GM21576 (cell line): ENCODE results near the gene DCUN1D2.

ENCODE experiments used
- ATAC-seq: cut with Tn5 transposase; IDR thresholded peaks from one replicate; pipeline ENCODE4 v1.9.1; 2021; ENCODE audit warnings: mild to moderate bottlenecking, moderate library complexity; ENCODE audit not compliant: unreplicated experiment

The DCUN1D2 gene

DNA sequence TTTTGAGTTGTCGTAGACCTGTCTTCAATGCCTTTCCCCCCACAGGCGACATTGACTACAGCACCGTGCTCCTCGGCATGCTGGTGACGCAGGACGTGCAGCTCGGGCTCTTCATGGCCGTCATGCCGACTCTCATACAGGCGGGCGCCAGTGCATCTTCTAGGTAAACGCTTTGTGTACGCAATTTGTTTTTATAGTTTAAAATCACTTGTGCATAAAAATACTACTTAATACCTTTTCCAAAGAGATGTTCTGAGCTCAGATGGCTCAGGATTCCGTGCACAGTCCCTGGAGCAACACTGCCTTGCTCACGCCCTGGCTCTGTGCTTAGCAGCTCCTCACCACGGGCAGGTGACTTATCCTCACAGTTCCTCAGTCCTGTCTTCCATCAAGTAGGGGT lies 30.1 kb upstream of the DCUN1D2 start:
- ATAC-seq = no peak

DNA sequence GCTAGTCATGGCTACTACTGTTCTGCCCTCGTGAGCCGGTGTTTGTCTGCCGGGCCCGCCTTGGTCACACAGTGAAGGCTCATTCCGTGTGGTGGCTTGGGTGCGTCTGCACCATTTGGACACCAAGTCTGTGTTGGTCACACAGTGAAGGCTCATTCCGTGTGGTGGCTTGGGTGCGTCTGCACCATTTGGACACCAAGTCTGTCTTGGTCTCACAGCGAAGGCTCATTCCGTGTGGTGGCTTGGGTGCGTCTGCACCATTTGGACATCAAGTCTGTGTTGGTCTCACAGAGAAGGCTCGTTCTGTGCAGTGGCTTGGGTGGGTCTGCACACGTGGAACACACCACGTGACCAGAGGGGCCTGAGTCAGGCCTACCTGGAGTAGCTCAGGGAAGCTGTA lies 29.0 kb upstream of the DCUN1D2 start:
- no peak for ATAC-seq

DNA sequence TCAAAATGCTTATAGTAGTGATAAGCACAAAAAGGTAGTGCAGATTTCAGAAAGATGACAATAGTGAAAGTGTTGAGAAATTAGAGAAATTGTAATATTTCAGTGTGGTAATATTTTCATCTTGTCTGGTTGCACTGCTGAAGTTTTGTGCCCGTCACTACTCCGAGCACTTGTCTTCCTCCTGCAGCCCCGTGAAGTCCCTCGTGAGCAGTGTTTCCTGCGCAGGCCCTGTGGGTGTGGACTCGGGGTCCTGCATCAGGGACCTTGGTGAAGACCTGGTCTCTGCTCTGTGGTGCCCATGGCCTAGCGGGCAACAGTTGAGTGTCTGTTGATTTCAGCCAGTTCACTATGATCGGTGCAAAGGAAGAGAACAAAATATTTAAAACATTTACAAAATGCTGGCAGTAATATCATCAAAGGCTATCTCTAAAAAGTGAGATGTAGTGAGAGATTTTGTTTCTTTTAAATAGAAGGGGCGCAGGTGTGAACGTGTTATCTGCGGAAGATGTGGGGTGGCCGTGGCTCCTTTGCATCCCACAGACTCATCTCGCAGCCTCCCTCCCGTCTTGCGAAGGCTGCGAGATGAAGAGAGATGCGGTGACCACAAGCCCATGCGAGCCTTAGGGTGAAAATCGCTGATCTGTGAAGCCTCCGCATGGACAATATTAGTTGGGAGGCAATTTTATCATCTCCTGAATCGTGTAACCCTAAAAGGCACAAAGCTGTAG lies 27.7 kb upstream of the DCUN1D2 start:
- no peak for ATAC-seq

DNA sequence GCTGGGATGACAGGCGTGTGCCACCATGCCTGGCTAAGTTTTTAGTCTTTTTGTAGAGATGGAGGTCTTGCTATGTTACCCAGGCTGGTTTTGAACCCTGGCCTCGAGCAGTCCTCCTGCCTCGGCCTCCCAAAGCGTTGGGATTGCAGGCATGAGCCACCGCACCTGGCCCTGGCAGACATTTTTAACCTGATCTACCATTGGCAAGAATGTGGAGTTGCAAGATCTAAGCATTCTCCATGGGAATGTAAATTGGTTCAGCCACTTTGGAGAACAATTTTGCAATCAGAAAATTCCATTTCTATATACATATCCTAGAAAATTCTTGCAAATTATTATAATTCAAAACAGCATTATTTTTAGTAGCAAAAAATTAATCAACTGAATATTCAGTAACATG lies 24.3 kb upstream of the DCUN1D2 start:
- ATAC-seq = no peak

DNA sequence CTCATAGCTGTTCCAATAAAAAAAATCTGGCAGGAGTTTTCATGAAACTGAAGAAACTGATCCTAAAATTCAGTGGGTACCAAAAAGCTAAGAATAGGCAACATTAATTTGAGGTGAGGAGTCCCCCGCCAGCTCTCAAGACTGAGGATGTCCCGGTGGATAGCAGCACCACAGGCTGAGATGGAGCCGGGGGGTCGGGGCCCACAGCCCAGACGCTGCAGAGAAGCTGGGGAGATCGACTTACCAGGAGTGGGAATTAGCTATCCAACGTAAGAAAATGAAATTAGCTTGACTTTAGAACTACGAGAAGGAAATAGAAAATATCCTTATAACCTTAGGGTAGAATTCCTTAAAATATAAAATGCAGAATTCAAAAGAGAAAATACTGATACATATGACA lies 23.2 kb upstream of the DCUN1D2 start:
- ATAC-seq = no peak

DNA sequence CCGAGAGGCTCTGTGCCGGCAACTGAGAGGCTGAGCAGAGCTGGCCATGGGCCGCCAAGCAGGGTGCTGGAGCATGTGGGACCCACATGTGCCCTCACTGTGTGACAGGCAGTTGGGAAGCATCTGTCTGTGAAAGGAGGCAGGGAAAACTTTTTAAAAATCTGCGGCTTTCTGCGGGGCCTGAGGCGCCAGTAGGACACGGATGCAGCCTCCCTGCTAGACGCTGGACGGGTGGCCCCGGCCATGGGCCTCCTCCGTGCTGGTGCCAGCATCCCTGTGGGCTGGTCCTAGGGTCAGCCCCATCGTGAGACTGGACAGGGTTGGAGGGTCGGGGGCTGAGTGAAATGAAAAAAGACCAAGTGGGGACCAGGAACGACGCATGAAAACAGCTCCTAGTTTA lies 20.9 kb upstream of the DCUN1D2 start:
- ATAC-seq = no peak

DNA sequence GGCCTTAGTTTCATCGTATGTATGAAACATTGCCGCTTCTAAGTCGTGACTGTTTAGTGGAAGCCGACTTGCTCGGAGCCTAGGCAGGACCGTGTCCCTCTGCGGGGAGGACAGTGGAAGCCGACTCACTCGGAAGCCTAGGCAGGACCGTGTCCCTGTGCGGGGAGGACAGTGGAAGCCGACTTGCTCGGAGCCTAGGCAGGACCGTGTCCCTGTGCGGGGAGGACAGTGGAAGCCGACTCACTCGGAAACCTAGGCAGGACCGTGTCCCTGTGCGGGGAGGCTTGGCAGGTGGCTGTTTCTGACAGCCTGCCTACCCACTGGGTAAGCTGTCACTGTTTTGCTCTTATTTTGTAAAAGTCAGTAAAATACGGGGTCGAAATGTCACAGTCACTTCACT lies 20.4 kb upstream of the DCUN1D2 start:
- ATAC-seq = no peak

DNA sequence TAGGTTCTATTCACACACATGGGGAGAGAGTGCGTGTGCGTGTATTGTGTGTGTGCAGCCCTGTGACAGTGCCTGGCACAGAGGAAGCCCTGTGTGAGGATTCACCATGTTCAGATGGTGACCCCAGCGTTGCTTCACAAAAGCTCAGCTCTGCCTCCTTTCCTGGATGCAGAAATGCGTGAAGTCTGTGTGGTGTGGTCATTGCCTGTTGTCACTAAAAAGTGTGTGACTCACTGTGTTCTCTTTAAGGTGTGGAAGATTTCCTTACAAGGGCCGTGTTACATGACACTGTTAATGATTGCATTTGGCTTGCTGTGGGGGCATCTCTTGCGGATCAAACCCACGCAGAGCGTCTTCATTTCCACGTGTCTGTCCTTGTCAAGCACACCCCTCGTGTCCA lies 19.5 kb upstream of the DCUN1D2 start:
- no peak for ATAC-seq

DNA sequence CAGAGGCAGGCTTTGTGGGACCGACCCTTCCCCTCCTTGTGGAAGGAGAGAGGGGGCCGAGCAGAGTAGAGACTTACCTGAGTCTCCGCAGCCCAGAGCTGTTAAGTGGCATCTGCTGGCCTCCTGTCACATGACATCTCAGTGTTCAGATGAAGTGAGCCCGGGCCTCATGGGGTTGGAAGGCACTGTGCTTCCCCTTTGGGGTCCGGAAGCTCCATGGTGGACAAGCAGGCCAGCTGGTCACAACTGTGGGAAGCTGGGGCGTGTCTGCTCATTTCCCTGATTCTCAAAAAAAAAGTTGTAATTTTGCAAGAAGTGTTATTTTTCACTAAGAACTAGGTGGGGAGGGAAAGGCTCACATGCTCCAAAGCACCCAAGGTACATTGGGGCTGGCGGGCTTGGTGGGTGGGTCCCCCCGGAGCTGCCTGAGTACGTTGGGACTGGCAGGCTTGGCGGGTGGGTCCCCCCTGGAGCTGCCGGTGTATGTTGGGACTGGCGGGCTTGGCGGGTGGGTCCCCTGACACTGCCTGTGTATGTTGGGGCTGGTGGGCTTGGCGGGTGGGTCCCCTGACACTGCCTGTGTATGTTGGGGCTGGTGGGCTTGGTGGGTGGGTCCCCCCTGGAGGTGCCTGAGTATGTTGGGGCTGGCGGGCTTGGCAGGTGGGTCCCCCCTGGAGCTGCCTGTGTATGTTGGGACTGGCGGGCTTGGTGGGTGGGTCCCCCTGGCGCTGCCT lies 18.2 kb upstream of the DCUN1D2 start:
- no peak for ATAC-seq

DNA sequence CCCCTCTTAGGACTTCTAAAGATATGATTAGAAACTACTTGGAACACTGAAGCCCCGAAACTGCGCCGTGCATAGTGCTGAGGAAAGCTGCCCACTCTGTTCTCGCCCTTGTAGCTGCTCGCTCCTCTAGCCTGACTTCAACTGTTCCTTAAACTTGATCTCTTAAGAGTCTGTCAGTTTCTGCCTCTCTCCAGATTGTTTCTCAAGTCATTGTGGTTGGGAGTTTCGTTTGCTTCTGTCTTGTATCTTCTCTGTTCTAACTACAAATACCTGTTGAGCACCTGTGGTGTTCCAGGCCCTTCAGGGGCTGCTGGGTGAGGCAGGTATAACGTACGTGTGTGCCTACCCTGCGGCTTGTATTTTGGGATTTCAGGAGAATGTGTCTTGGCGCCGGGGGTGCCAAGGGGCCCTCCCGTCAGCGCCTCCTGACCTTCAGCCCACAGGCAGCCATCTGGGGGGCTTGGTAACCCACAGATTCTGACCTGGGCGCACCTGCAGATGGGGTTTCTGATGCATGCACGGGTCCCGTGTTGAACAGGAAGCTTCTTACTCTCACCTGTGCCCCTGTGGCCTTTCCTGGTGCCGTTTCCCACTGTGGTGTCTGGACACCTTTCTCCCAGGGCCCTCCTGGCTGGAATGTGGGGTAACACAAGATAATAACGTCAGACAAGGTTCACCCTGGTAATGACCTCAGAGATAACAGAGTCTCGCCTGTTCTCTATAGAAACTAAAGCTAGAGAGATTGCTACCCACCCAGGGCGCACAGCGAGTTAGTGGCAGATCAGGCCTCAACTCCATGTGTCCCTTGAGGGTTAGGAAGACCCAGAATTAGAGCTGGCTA lies 17.2 kb upstream of the DCUN1D2 start:
- no peak for ATAC-seq

DNA sequence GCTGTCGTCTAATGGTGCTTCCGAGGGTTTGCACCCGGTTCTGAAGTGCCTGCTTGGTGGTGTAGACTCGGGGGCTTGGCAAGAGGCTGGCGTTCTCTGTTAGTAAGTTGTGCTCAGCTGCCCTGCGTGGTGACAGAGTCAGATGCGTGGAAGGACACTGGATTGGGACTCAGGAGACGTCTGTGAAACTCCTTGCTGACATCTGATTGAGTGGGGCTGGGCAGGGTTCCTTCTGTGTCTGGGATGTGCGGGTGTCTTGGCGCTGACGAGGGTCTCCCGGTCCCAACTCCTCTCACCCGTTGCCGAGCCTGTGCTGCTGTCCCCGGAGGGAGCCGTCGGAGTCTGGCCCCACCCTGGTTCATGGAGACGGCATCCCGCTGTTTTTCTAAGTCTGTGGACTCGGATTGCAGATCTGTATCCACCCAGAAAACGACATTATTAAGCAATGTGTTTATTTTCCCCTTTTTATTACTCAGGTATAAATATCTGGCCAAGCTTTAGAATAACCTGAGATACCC lies 16.4 kb upstream of the DCUN1D2 start:
- ATAC-seq = no peak

DNA sequence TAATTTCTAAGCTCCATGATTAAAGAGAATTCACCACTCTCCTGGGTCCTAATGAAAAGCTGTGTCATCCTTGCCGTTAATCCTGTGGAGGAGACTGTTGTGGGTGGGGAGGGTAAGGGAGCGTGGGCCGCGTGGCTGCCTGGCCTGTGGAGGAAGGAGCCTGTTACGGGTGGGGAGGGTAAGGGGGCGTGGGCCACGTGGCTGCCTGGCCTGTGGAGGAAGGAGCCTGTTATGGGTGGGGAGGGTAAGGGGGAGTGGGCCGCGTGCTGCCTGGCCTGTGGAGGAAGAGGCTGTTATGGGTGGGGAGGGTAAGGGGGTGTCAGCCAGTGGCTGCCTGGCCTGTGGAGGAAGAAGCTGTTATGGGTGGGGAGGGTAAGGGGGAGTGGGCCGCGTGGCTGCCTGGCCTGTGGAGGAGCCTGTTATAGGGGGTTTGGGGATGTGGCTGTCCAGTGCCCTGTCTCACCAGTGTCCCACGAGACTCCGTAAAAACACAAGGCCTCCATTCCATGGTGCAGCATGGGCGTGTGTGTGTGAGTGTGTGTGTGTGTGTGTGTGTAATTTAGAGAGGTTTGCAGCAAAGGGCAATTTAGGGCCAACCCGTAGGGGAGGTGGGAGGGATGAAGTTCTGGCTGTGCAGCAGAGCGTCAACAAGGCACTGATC lies 15.6 kb upstream of the DCUN1D2 start:
- no peak for ATAC-seq

DNA sequence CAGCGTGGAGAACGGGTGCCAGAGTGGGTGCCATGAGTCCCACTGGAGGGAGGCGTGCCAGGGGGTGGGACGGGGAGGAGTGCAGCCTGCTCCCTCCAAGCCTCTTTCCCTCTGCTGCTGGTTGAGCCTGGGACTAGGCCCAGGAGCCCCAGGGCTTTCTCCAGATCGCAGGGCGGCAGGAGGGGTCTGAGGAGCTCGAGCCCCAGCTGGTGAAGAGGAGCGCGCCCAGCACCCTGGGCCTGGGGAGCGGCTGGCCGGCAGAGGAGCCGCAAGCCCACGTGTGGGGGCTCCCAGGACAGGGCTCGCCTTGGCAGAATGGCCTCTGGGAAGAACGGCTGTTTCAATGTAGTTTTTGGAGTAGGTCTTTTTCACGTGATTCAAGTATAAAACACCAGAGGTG lies 12.2 kb upstream of the DCUN1D2 start:
- no peak for ATAC-seq

DNA sequence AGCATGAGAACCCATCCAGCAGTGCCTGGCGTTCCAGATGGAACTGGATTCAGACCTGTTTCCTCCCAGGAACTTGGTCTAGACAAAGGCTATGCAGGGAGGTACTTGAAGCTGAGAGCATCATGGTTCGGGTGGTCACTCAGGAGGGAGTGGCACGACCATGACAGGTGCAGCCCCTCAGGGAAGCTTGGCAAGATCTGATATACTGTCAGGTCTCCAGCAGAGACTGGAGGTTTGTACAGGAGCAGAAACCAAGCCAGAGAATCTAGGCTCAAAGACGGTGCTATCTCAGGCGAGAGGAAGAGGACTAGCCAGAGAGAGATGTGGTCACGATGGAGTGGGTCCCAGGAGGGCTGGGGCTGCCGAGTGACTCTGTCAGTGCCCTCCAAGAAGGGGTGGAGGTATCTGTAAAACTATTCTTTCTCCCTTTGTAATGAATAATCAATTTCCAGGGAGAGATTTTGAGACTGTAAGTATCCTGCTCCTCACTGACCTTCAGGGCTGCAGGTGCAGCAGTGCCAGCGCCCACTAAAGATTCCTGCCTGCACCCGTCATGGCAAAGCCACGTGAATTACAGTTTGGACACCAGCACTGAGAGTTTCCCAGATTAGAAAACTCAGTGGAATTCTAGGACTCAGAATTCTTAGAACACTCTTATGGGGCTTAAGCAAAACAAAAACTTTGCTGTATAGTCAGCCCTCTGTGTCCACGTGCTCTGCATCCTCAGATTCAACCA lies 10.2 kb upstream of the DCUN1D2 start:
- no peak for ATAC-seq

DNA sequence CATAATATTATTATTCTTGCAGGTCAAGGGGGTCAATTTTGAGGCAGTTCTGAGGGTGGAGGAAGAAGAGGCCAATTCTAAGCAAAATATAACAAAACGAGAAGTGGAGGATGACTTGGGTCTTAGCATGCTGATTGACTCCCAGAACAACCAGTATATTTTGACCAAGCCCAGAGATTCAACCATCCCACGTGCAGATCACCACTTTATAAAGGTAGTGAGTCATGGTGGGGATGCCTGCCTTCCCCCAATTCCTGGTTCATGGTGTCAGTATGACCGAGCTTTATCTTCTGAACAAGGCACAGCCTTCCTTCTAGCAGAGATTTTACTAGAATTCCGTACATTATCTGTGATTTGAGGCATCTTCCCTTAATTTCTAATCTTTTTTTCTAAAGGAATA lies 9.4 kb upstream of the DCUN1D2 start:
- no peak for ATAC-seq

DNA sequence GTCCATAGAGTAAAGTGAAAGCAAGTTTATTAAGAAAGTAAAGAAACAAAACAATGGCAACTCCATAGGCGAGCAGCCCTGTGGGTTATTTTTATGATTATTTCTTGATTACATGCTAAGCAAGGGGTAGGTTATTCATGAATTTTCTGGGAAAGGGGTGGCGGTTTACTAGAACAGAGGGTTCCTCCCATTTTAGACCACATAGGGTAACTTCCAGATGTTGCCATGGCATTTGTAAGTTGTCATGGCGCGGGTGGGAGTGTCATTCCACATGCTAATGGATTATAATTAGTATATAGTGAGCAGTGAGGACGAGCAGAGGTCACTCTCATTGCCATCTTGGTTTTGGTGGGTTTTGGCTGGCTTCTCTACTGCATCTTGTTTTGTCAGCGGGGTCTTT lies 8.4 kb upstream of the DCUN1D2 start:
- ATAC-seq = no peak

DNA sequence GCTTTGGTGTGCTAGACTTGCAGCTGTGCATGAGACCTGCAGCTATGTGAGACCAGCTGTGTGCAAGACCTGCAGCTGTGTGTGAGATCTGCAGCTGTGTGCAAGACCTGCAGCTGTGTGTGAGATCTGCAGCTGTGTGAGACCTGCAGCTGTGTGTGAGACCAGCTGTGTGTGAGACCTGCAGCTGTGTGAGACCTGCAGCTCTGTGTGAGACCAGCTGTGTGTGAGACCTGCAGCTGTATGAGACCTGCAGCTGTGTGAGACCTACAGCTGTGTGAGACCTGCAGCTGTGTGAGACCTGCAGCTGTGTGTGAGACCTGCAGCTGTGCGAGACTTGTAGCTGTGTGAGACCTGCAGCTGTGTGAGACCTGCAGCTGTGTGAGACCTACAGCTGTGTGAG lies 6.7 kb upstream of the DCUN1D2 start:
- no peak for ATAC-seq

DNA sequence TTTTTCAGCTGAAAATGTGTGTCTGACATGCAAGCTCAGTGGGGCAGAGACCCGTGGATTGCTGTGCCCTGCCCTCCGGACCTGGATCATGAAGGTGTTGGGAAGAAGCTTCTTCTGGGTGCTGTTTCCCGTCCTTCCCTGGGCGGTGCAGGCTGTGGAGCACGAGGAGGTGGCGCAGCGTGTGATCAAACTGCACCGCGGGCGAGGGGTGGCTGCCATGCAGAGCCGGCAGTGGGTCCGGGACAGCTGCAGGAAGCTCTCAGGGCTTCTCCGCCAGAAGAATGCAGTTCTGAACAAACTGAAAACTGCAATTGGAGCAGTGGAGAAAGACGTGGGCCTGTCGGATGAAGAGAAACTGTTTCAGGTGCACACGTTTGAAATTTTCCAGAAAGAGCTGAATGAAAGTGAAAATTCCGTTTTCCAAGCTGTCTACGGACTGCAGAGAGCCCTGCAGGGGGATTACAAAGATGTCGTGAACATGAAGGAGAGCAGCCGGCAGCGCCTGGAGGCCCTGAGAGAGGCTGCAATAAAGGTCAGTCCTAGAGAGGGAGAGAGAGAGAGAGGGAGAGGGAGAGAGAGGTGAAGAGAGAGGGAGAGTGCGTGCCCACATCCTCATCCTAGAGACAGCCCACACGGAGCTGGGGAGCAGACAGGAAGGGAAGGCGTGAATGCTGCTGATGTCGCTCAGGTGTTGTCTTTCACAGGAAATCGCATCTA lies 5.1 kb upstream of the DCUN1D2 start:
- ATAC-seq = no peak

DNA sequence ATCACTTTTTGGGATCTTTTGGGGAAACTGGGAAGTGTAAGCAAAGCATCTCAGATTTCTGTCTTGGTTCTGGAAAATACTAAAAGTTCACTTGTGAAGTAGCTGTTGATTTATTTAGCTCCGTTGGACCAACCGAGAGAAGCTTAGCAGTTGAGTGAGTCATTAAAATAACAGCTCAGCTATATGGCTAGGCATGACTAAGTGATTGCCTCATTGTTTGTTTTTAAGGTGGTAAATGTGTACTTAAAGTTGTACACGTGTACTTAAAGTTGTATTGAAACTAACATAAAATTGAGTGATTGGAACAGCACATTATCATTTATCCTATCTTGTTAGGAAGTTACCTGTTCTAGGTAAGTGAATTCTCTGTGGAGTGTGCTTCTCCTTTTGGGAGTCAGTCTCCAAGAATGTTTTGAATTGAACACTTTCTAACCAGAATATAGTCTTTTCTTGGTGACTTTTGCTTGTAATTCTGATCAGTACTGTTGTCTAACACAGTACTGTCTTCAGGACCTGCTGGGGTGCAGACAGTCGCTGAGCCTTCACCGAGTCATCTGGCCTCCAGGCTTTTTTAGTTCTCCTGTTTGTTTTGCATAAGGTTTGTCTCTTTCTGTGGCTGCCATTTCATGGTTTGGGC lies 2.9 kb upstream of the DCUN1D2 start:
- ATAC-seq = no peak
